MM.1S (cell line): Measurements from ENCODE around the gene CPNE2.

Experiments used
- EZH2 ChIP-seq: fragments of 300-600 bp; sonication (generic); optimal IDR thresholded peaks from 2 replicates; pipeline ENCODE3; 2017; ENCODE audit warnings: low read depth, mild to moderate bottlenecking, antibody characterized with exemption, low read length, mixed read lengths
- EZH2phosphoT487 ChIP-seq: fragments of 300-600 bp; sonication (generic); IDR thresholded peaks from 2 replicates; pipeline ENCODE4 v1.6.1; 2018; ENCODE audit warnings: antibody characterized with exemption, low read length
- TF ChIP-seq, protein P1 (sequence below): fragments of 300-600 bp; sonication (generic); IDR thresholded peaks from 2 replicates; pipeline ENCODE4 v1.5.1; 2016; ENCODE audit warnings: antibody characterized with exemption, low read length, mixed read lengths

DNA sequence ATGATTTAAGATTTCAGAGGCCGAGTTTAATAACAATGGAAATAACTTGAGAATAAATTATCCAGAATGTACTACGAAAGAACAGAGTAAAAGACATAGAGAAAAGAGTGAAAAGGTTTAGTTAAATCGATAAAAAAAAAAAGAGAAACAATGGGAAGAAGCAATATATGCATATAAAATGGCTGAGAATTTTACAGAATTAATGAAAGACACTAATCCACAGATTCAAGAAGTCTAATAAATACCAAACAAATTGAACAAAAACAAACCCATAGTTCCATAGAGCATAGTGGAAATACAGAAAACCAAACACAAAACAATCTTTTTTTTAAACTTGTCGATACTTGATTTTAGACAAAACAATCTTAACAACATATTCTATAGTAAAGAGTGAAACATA, 91.7 kb downstream of the CPNE2 start:
- TF ChIP-seq, protein P1, sequence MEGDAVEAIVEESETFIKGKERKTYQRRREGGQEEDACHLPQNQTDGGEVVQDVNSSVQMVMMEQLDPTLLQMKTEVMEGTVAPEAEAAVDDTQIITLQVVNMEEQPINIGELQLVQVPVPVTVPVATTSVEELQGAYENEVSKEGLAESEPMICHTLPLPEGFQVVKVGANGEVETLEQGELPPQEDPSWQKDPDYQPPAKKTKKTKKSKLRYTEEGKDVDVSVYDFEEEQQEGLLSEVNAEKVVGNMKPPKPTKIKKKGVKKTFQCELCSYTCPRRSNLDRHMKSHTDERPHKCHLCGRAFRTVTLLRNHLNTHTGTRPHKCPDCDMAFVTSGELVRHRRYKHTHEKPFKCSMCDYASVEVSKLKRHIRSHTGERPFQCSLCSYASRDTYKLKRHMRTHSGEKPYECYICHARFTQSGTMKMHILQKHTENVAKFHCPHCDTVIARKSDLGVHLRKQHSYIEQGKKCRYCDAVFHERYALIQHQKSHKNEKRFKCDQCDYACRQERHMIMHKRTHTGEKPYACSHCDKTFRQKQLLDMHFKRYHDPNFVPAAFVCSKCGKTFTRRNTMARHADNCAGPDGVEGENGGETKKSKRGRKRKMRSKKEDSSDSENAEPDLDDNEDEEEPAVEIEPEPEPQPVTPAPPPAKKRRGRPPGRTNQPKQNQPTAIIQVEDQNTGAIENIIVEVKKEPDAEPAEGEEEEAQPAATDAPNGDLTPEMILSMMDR = no peak
- TF ChIP-seq EZH2 = no peak
- no peak for TF ChIP-seq EZH2phosphoT487
